ENCODE data around the gene TFEB.

TFEB gene

DNA sequence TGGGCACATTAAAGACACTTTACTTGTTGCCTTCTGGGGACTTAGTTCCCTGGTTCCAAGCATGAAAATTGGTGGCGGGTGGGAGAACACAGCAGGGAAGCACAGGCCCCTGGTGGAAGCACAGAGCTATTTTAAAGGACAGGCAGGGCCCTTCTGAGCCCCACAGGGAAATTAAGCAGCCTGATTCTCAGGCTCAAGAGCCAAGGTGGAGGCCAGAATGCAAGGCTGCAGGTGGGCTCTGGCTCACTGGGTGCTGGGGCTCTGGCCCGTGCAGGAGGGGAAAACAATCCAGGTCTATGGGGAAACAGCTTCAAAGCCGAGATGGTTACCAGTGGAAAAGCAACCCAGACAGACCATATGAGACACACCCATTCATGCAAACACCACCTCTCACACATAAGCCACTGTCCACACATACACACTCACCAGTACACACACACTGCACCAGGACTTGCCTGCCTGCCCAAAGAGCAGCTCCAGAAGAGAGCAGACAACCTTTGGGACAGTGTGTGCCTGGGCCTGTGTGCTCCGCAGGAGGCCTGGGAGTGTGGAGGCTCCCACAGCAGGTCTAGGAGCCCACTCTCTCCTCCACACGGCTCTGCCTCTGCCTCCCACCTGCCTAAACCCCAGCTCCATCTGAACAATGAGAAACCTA, 30.6 kb downstream of the TFEB start:
- DNase-seq = no peak

- DNase-seq = no peak
Observed at GRCh38 chr6:41704028-41704427, 31.4 kb downstream of the TFEB start.

DNA sequence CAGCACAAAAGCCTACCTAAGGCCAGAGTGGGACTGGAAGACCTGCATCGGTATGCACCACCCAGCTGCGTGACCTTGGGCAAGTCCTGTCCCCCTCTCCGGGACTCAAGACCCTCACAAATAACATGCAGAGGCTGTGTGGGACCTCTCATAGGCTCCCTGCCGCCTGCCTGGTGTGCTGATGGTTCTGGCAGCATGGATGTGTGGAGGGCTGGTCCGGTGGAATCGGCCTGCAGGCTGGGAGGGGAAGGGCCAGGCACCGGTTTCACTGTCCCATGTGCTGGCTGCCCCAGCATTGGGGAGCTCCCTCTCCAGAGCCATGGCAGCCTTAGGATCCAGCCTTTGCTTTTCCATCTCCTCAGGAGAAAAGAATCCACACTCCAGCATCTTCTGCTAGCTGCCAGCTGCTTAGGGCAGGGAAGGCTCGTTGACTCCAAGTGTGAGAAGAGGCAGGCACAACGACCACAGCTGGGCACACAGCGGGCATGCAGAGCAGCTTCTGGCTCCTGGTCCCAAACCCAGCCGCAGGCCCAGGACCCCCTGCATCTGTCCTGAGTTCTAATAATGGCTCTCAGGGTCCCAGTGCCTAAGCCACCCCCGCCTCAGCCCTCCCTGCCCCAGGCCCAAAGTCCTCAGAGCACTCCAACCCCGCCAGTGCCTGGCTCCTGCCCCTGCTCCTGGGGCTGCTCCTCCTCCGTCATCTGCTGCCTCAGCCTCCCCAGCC, 32.5 kb downstream of the TFEB start:
- no peak for DNase-seq

DNA sequence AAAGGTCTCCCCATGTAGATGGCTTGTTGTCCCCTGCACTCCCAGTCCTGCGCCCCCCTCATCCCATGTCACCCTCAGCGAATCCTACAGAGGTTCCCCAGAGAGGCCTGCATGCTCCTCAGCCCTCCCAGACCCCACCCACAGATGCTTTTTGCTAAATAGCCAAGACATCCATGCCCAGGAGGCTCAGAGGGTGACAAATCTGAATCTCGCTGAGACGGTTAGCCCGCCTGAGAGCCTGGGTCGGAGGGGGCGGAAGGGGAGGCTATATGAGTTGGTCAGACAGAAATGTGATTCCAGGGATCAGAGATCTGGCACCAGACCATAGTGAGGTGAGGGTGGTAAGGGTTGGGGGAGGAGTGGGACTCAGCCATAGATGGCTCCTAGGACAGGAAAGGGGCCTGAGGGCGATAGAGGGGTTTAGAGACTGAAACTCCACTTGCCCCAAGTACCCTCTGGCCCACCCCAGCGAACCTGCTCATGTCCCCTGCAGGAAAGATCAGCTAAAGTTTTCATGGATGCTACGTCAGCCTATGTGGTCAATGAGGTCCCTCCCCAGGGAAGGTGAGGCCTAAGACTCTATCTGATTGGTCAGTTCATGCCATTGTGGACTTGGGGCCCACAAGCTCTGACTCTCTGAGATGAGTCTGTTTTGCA, 33.2 kb downstream of the TFEB start:
- DNase-seq = no peak

GRCh38 chr6:41700463-41701347, 34.7 kb downstream of the TFEB start:
- no peak for DNase-seq

DNA sequence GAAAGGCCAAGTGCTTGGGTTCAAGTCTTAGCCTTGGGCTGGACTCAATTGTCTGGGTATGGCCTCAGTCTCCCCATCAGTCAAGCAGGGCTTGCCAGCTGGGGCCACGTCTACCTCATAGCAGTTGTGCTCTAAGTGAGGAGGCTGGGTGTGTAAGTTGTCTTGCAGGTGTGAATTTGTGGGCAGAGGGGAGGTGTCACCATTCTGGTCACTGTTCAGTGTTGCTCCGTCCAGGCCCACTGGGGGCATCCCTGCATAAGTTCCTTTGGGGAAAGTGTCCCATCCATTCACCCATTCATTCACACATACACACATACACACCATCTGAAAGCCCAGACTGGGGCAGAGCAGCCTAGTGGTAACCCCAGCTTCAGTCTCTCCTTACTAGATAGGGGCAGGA, 36.3 kb downstream of the TFEB start:
- no peak for DNase-seq

- no peak for DNase-seq
Observed at GRCh38 chr6:41697861-41698781, 37.3 kb downstream of the TFEB start.

GRCh38 chr6:41696788-41697187, 38.6 kb downstream of the TFEB start:
- DNase-seq = no peak

GRCh38 chr6:41695825-41696224, 39.6 kb downstream of the TFEB start:
- DNase-seq = no peak

- no peak for DNase-seq
Observed at GRCh38 chr6:41694815-41695526, 40.4 kb downstream of the TFEB start.

DNA sequence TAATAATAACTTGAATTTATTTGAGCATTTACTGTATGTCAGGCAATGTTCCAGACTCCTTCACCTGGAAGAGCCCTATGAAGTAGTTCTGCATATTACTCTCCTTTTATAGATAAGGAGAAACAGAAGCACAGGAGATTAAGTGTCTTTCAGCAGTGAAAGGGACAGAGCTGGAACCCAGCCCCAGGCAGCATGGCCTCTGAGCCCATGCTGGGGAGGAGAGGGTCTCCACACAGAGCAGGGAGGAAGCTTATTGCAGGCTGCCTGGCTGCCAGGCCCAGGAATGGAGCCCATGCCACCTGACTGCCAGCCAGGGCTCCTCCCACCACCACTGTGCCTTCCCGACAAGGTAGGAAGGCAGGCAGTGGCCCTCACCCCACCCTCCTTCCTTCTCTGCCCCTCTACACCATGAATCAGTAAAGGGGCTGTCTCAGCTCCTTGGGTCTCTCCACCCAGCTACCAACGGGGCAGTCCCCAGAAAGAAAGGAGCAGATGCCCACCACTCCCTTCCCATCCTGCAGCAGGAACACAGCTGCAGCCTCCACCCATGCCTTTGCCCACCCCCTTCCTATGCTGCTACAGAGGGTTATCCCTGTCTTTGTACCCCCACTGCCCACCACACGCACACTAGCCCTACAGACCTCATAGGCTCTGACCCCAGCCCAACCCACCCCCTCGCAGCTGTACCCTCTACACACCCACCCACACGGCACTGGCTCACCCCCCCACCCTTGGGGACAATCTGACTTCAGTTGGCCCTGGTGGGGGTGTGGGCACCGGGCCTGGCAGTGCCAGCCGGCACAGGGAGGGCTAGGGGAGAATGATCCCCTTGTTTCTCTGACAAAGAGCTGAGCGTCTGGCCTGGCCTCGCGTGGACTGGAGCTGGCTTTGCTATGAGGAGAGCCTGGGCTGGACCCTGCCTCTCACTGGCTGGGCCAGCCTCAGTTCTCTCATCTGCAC, 41.8 kb downstream of the TFEB start:
- no peak for DNase-seq

GRCh38 chr6:41692730-41693129, 42.7 kb downstream of the TFEB start:
- no peak for DNase-seq

- no peak for DNase-seq
Observed at GRCh38 chr6:41692080-41692675, 43.2 kb downstream of the TFEB start.

GRCh38 chr6:41691426-41692079, 43.9 kb downstream of the TFEB start:
- DNase-seq = no peak

DNA sequence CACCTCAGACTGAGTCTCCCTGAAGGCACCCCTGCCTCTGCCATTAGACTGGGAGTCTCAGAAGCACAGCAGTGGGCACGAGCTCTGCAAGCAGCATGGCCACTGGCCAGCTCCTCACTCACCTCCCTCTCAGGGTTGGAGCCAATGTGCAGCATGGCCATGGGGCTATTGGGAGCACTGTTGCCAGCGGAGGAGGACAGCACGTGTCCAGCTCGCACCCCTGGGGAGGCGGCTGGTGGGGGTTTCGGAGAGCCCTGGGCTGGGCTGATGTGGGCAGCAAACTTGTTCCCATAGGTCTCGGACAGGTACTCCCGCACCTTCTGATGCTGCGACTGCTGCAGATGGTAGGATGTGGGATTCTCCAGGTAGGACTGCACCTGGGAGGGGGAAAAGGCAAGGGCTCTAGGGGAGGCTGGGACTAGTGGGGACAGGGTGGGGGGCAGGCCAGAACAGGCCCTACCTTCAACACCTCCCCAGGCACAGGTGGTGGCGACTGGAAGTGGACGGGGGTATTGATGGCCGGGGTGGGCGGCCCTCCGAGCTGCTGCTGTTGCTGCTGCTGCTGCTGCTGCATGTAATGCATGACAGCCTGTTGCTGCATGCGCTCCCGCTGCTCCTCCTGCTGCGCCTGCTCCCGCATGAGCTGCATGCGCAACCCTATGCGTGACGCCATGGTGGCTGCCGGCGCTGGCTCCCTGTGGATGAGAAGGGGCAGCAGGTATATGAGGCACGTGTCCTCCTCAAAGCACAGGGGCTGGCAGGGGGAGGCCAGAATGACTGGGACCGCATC, 44.7 kb downstream of the TFEB start:
- no peak for DNase-seq

DNA sequence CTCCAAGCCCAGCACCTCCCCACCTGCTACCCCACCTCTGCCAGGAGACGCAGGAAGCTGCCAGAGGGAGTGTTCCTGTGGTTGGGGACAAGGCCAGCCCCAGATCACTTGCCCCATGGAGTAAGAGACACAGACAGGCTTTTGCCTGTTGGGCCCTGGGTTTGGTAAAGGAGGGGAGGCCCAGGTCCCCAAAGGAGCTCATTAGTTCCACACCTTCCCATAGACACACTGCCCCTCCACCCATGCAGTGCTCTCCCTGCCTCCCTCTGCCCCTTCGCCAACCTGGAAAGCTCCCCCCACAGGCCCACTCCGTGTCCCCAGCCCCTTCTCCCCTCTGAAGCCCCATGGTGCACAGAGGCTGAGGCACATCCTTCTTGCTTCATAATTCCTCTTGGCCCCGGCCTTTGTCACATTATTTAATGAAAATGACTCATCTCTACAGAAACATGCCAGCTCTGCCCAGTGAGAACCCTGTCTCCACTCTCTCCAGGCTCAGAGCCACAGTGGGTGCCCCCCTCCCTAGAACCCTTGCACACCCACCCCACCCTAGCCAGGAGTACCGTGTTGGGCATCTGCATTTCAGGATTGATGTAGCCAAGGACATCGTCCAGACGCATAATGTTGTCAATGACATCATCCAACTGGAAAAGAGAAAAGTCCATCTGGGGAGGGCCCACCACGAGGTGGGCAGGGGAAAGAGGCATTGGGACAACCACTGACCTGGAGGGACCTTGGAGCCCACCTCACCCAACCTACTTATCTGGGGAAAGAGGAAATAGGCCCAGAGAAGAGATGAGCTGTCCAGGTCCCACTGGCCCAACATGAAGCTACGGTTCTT, 46.0 kb downstream of the TFEB start:
- no peak for DNase-seq

DNA sequence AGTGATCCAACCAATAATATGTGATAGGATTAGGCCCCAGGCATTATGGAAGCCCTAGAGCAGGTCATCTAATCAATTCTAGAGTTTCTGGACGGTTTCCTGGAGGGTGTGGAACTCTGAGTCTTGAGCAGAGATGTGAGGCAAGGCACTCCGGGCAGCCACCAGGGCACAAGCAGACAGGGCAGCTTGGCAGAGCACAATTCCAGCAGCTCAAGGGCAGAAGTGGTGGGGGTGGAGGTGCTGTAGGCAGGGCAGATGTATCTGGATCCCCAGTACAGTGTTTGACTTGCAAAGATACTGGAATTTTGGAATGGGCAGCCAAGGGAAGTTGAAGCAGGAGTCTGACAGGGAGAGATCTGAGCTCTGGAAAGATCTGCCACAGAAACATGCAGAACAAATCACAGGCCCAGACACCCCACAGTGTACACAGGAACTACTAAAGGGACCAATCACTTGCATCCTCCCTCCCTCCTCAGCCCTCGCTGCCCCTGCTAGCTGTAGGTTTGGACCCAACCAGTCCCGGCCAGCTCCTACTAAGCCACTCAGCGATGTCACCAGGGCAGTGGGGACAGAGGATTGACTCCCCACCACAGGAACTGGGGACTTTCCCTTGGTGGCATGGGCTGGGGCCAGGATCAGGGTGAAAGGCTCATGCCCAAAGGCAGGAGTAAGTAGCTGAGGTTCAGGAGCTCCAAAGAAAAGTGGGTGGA, 47.0 kb downstream of the TFEB start:
- DNase-seq = no peak

All from GF-D8 (cell line).